WTC11 (cell line): ENCODE data around the gene THBS3. TPM values are rescaled to one million over a fixed set of nuclear protein-coding genes. Genes with fewer than 3 reads are reported as not detected.

ENCODE experiments used
- ATAC-seq: fragments of 200-7000 bp; cut with Tn5 transposase; 2 replicates; pipeline ENCODE4 v1.10.0; 2021; ENCODE audit warnings: mild to moderate bottlenecking, moderate library complexity
- CTCF ChIA-PET: fragments of 300-600 bp; sonication (Branson Sonifier 250); formaldehyde crosslinking; loops from one replicate; lab custom pipeline; 2021; ENCODE audit warnings: antibody characterized with exemption; lab: Charles Lee
- POLR2A ChIA-PET: fragments of 350-600 bp; sonication (Branson Sonifier 250); formaldehyde crosslinking; loops from one replicate; lab custom pipeline; 2021; ENCODE audit warnings: antibody characterized with exemption; lab: Charles Lee
- DNase-seq: peaks from one replicate; pipeline ENCODE4 v3.0.0; 2021; ENCODE audit warnings: low spot score
- H3K27ac Mint-ChIP-seq: 2 replicates; pipeline ENCODE4 v1.8.0; 2021; ENCODE audit warnings: mixed read lengths
- H3K27me3 Mint-ChIP-seq: 2 replicates; pipeline ENCODE4 v1.8.0; 2021; ENCODE audit warnings: low read depth, mild to moderate bottlenecking, moderate library complexity, mixed read lengths
- H3K36me3 Mint-ChIP-seq: 2 replicates; pipeline ENCODE4 v1.8.0; 2021; ENCODE audit warnings: mixed read lengths
- H3K4me1 Mint-ChIP-seq: 2 replicates; pipeline ENCODE4 v1.8.0; 2022; ENCODE audit warnings: mixed read lengths
- H3K4me3 Mint-ChIP-seq: 2 replicates; pipeline ENCODE4 v1.8.0; 2021; ENCODE audit warnings: mild to moderate bottlenecking, moderate library complexity, mixed read lengths
- H3K9me3 Mint-ChIP-seq: 2 replicates; pipeline ENCODE4 v1.8.0; 2021; ENCODE audit warnings: mixed read lengths
- AR ChIP-seq: fragments of 250-450 bp; sonication (Bioruptor Pico); IDR thresholded peaks from 2 replicates; pipeline ENCODE4 v1.9.0; 2021; ENCODE audit warnings: mild to moderate bottlenecking
- ATF1 ChIP-seq: sonication (generic); formaldehyde crosslinking; IDR thresholded peaks from 2 replicates; pipeline ENCODE4 v1.8.1; 2023; ENCODE audit warnings: mild to moderate bottlenecking, moderate library complexity, missing genetic modification reagents
- E2F1 ChIP-seq: sonication (generic); formaldehyde crosslinking; IDR thresholded peaks from 2 replicates; pipeline ENCODE4 v1.8.0; 2022; ENCODE audit warnings: mild to moderate bottlenecking, missing genetic modification reagents
- EMX1 ChIP-seq: fragments of 250-450 bp; sonication (Bioruptor Pico); IDR thresholded peaks from 2 replicates; pipeline ENCODE4 v1.8.0; 2021; ENCODE audit warnings: mild to moderate bottlenecking
- GTF2I ChIP-seq: fragments of 250-450 bp; sonication (Bioruptor Pico); conservative IDR thresholded peaks from 2 replicates; pipeline ENCODE4 v1.4.0; 2021; ENCODE audit warnings: mild to moderate bottlenecking
- IRF2 ChIP-seq: sonication (generic); formaldehyde crosslinking; IDR thresholded peaks from 2 replicates; pipeline ENCODE4 v1.8.0; 2022; ENCODE audit warnings: low read depth, missing genetic modification reagents, borderline replicate concordance
- NFATC4 ChIP-seq: fragments of 250-450 bp; sonication (Bioruptor Pico); IDR thresholded peaks from 2 replicates; pipeline ENCODE4 v1.9.0; 2021; ENCODE audit warnings: mild to moderate bottlenecking
- NFE2L1 ChIP-seq: sonication (generic); formaldehyde crosslinking; IDR thresholded peaks from 2 replicates; pipeline ENCODE4 v1.8.1; 2023; ENCODE audit warnings: missing genetic modification reagents
- SP1 ChIP-seq: sonication (generic); formaldehyde crosslinking; conservative IDR thresholded peaks from 2 replicates; pipeline ENCODE4 v1.8.1; 2022; ENCODE audit warnings: missing genetic modification reagents
- TEAD4 ChIP-seq: sonication (generic); formaldehyde crosslinking; IDR thresholded peaks from 2 replicates; pipeline ENCODE4 v1.8.0; 2022; ENCODE audit warnings: mild to moderate bottlenecking, missing genetic modification reagents
- TP53 ChIP-seq: sonication (generic); formaldehyde crosslinking; IDR thresholded peaks from 2 replicates; pipeline ENCODE4 v1.8.1; 2023; ENCODE audit warnings: mild to moderate bottlenecking, missing genetic modification reagents
- USF2 ChIP-seq: sonication (generic); formaldehyde crosslinking; IDR thresholded peaks from 2 replicates; pipeline ENCODE4 v1.8.1; 2023; ENCODE audit warnings: mild to moderate bottlenecking, missing genetic modification reagents, moderate library complexity
- ZNF263 ChIP-seq: sonication (generic); formaldehyde crosslinking; IDR thresholded peaks from 2 replicates; pipeline ENCODE4 v1.8.1; 2022; ENCODE audit warnings: low read depth, mild to moderate bottlenecking, moderate library complexity, missing genetic modification reagents
- ZNF317 ChIP-seq: sonication (generic); formaldehyde crosslinking; IDR thresholded peaks from 2 replicates; pipeline ENCODE4 v1.8.1; 2023; ENCODE audit warnings: low read depth, mild to moderate bottlenecking, moderate library complexity, missing genetic modification reagents, borderline replicate concordance
- ZNF512 ChIP-seq: sonication (generic); formaldehyde crosslinking; IDR thresholded peaks from 2 replicates; pipeline ENCODE4 v1.8.1; 2022; ENCODE audit warnings: missing genetic modification reagents, borderline replicate concordance
- total RNA-seq: library from RNA; stranded (reverse); gene quantifications from 3 replicates; pipeline ENCODE4 v1.2.3, GENCODE V29; 2021
- TF ChIP-seq, protein P1 (sequence below): sonication (generic); formaldehyde crosslinking; conservative IDR thresholded peaks from 2 replicates; pipeline ENCODE4 v1.8.1; 2023; ENCODE audit warnings: mild to moderate bottlenecking, low read depth, missing genetic modification reagents, moderate library complexity
- TF ChIP-seq, protein P2 (sequence below): sonication (generic); formaldehyde crosslinking; IDR thresholded peaks from 2 replicates; pipeline ENCODE4 v1.8.1; 2023; ENCODE audit warnings: mild to moderate bottlenecking, moderate library complexity, missing genetic modification reagents
- TF ChIP-seq, protein P3 (sequence below): sonication (generic); formaldehyde crosslinking; IDR thresholded peaks from 2 replicates; pipeline ENCODE4 v1.8.0; 2022; ENCODE audit warnings: mild to moderate bottlenecking, missing genetic modification reagents
- TF ChIP-seq, protein P4 (sequence below): sonication (generic); formaldehyde crosslinking; conservative IDR thresholded peaks from 2 replicates; pipeline ENCODE4 v1.8.1; 2022; ENCODE audit warnings: mild to moderate bottlenecking, missing genetic modification reagents

THBS3 gene
- total RNA-seq, 1 experiment from 2014 or later = 5.3 TPM

DNA sequence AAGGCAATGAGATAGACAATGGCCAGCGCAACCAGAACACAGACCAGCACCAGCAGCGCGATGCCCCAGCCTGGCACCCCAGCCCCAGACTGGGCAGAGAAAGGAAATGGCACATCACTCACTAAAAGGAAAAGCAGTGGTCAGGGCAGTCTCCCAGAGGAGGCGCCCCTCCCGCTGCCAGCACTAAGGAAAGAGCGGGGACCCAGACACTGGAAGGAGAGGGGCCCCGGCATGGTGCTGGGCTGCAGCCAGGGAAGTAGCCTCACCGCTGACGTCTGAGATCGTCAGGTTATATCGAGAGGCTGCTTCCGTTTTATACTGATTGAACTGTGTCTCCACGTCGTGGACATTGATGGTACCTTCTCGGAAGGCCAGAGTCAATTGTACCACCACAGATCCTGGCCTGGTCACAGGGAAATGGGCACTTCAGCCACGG is 20.2 kb downstream of the THBS3 start:
- no peaks in the 10 kb centered on the region for H3K9me3 Mint-ChIP-seq
- H3K27me3 Mint-ChIP-seq = peaks cover 2% of the 10 kb centered on the region; the same call in 1 of the 2 replicates
- no peaks in the 10 kb centered on the region; the same call in 1 of the 2 replicates for H3K36me3 Mint-ChIP-seq
- DNase-seq = no peak
- POLR2A ChIA-PET = no interaction called here
- ATAC-seq = no peak
- H3K4me1 Mint-ChIP-seq = peaks cover 36% of the 10 kb centered on the region
- 0 out of 2 replicates have a peak overlapping the region, but pooled peaks have one; percentile 89 for H3K27ac Mint-ChIP-seq
- CTCF ChIA-PET = interaction anchor here (0.7 to 4.5 kb wide), 5 partner anchors 8 to 96 kb away, joined by 3 to 37 read pairs (median 15); partner anchors contain the start of gene KRTCAP2
- TF ChIP-seq AR (CRISPR knock-in tag) (no peak), ZNF317 (CRISPR knock-in tag) (no peak), SP1 (CRISPR knock-in tag) (no peak), NFATC4 (CRISPR knock-in tag) (no peak)
- TF ChIP-seq, all 79 proteins: peak for 0
- no peak overlapping the region for H3K4me3 Mint-ChIP-seq

DNA sequence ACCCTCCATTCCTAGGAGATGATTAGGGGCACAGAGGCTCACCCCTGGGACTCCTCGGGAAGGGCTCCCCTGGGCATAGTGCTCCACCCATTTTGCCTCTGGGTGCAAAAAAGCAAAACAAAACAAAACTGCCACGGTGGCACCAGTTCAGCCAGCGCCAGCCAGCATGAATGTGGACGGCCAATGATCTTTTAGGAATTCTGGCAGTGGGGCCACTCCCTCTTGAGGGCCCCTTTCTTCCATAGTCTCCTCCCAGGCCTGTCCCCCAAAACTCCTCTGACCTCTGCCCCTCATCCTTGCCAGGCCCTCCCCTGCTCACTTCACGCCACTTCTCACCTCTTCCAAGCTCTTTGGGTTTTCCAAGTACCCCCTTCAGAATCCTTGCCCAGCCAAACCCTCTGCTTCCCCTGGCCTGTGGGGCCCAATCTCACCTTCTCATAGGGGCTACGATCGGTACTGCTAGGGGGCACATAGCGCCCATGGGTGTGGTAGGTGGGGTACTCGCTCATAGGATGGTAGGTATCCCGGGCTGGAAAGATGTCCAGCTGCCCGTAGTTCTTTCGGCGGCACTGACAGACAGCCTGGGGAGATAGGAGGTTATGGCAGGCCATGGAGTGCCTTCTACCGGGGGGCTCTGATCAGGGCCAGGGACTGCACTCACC is 20.8 kb downstream of the THBS3 start:
- ATAC-seq = no peak
- Mint-ChIP-seq H3K36me3 (peaks cover 4% of the 10 kb centered on the region), H3K4me3 (no peak overlapping the region), H3K27me3 (no peaks in the 10 kb centered on the region), H3K9me3 (no peaks in the 10 kb centered on the region), H3K27ac (peak overlapping the region; percentile 27), H3K4me1 (peaks cover 31% of the 10 kb centered on the region)
- POLR2A ChIA-PET = interaction anchor here (2.1 kb wide), 1 partner anchor 9 kb away, joined by 9 read pairs; no protein-coding TSS in a partner anchor
- no peak for DNase-seq
- CTCF ChIA-PET = interaction anchor here (0.7 to 4.5 kb wide), 8 partner anchors 9 to 188 kb away, joined by 3 to 37 read pairs (median 7); partner anchors contain the start of gene KRTCAP2
- TF ChIP-seq GTF2I = no peak
- no peak for TF ChIP-seq NFE2L1
- no peak for TF ChIP-seq SP1 (CRISPR knock-in tag)
- no peak for TF ChIP-seq ZNF512 (CRISPR knock-in tag)
- no peak for TF ChIP-seq ZNF263
- no peak for TF ChIP-seq USF2 (CRISPR knock-in tag)
- TF ChIP-seq, protein P1, sequence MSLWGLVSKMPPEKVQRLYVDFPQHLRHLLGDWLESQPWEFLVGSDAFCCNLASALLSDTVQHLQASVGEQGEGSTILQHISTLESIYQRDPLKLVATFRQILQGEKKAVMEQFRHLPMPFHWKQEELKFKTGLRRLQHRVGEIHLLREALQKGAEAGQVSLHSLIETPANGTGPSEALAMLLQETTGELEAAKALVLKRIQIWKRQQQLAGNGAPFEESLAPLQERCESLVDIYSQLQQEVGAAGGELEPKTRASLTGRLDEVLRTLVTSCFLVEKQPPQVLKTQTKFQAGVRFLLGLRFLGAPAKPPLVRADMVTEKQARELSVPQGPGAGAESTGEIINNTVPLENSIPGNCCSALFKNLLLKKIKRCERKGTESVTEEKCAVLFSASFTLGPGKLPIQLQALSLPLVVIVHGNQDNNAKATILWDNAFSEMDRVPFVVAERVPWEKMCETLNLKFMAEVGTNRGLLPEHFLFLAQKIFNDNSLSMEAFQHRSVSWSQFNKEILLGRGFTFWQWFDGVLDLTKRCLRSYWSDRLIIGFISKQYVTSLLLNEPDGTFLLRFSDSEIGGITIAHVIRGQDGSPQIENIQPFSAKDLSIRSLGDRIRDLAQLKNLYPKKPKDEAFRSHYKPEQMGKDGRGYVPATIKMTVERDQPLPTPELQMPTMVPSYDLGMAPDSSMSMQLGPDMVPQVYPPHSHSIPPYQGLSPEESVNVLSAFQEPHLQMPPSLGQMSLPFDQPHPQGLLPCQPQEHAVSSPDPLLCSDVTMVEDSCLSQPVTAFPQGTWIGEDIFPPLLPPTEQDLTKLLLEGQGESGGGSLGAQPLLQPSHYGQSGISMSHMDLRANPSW = no peak
- TF ChIP-seq, protein P2, sequence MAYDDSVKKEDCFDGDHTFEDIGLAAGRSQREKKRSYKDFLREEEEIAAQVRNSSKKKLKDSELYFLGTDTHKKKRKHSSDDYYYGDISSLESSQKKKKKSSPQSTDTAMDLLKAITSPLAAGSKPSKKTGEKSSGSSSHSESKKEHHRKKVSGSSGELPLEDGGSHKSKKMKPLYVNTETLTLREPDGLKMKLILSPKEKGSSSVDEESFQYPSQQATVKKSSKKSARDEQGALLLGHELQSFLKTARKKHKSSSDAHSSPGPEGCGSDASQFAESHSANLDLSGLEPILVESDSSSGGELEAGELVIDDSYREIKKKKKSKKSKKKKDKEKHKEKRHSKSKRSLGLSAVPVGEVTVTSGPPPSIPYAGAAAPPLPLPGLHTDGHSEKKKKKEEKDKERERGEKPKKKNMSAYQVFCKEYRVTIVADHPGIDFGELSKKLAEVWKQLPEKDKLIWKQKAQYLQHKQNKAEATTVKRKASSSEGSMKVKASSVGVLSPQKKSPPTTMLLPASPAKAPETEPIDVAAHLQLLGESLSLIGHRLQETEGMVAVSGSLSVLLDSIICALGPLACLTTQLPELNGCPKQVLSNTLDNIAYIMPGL = no peak
- no peak for TF ChIP-seq ATF1 (CRISPR knock-in tag)
- TF ChIP-seq, protein P3, sequence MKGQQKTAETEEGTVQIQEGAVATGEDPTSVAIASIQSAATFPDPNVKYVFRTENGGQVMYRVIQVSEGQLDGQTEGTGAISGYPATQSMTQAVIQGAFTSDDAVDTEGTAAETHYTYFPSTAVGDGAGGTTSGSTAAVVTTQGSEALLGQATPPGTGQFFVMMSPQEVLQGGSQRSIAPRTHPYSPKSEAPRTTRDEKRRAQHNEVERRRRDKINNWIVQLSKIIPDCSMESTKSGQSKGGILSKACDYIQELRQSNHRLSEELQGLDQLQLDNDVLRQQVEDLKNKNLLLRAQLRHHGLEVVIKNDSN (CRISPR knock-in tag) = no peak
- TF ChIP-seq EMX1 = no peak
- no peak for TF ChIP-seq TEAD4 (CRISPR knock-in tag)
- TF ChIP-seq, protein P4, sequence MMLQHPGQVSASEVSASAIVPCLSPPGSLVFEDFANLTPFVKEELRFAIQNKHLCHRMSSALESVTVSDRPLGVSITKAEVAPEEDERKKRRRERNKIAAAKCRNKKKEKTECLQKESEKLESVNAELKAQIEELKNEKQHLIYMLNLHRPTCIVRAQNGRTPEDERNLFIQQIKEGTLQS (CRISPR knock-in tag) = no peak
- no peak for TF ChIP-seq TP53 (CRISPR knock-in tag)
- TF ChIP-seq IRF2 = no peak
- TF ChIP-seq E2F1 = no peak
